H1 (cell line): ENCODE data around the gene GATC. TPM values are rescaled to one million over a fixed set of nuclear protein-coding genes. Genes with fewer than 3 reads are reported as not detected.

Source experiments
- CTCF ChIA-PET: fragments of 300-600 bp; sonication (Branson Sonifier 250); formaldehyde crosslinking; loops from one replicate; lab custom pipeline; 2021; ENCODE audit not compliant: partially characterized antibody; lab: Charles Lee
- POLR2A ChIA-PET: fragments of 300-600 bp; sonication (Branson Sonifier 250); formaldehyde crosslinking; loops from one replicate; lab custom pipeline; 2021; ENCODE audit warnings: inconsistent platforms; ENCODE audit not compliant: partially characterized antibody; lab: Charles Lee
- DNase-seq, 2 experiments: peaks; one replicate each; pipeline versions ENCODE4 v3.0.0 to v3.0.0-alpha.2; 2010 to 2022; ENCODE audit warnings: low spot score in 2 of 2, low read depth in 1 of 2, mixed read lengths in 1 of 2
- FAIRE-seq: peaks from 2 replicates; lab custom pipeline; 2011; peaks lifted over from hg19 to GRCh38; lab: Jason Lieb, UNC
- H2AFZ ChIP-seq: 2 replicates; pipeline ENCODE4 v1.8.1; 2012; ENCODE audit warnings: low read length, inconsistent platforms
- H2AK5ac ChIP-seq: 2 replicates; pipeline ENCODE4 v1.6.1; 2013; ENCODE audit warnings: low read depth, low read length
- H2BK120ac ChIP-seq: replicated peaks from 2 replicates; pipeline ENCODE3; 2013; ENCODE audit warnings: low read depth, low read length, inconsistent platforms
- H2BK12ac ChIP-seq: 2 replicates; pipeline ENCODE4 v1.6.1; 2013; ENCODE audit warnings: low read depth, low read length
- H2BK15ac ChIP-seq: 2 replicates; pipeline ENCODE4 v1.6.1; 2013; ENCODE audit warnings: low read length
- H2BK20ac ChIP-seq: 2 replicates; pipeline ENCODE4 v1.6.1; 2013; ENCODE audit warnings: low read length
- H2BK5ac ChIP-seq: 2 replicates; pipeline ENCODE4 v1.6.1; 2013; ENCODE audit warnings: low read depth, low read length
- H3K14ac ChIP-seq: 2 replicates; pipeline ENCODE4 v1.6.1; 2013; ENCODE audit warnings: inconsistent platforms; ENCODE audit not compliant: insufficient read length
- H3K18ac ChIP-seq: 2 replicates; pipeline ENCODE4 v1.6.1; 2013; ENCODE audit warnings: low read length; ENCODE audit errors: extremely low read depth
- H3K23ac ChIP-seq: 2 replicates; pipeline ENCODE4 v1.6.1; 2013; ENCODE audit warnings: inconsistent platforms; ENCODE audit not compliant: insufficient read length
- H3K23me2 ChIP-seq: 2 replicates; pipeline ENCODE4 v1.6.1; 2013; ENCODE audit warnings: low read depth, low read length
- H3K27ac ChIP-seq: 2 replicates; pipeline ENCODE4 v1.6.1; 2011; ENCODE audit warnings: low read depth, low read length, inconsistent platforms
- H3K27me3 ChIP-seq, 4 experiments: replicated peaks in 1 of 4; 1 replicate in 1 of 4; 2 replicates in 3 of 4; pipeline versions ENCODE4 v1.6.1 to v1.8.1; 2011 to 2013; ENCODE audit warnings: low read length in 3 of 4, mild to moderate bottlenecking in 3 of 4, inconsistent platforms in 2 of 4, mixed read lengths in 2 of 4, moderate library complexity in 1 of 4; ENCODE audit not compliant: control insufficient read depth in 3 of 4, insufficient read depth in 3 of 4; ENCODE audit errors: extremely low read depth in 1 of 4
- H3K36me3 ChIP-seq, 4 experiments: 2 replicates each; pipeline versions ENCODE4 v1.6.1 to v1.8.1; 2011 to 2013; ENCODE audit warnings: mild to moderate bottlenecking in 4 of 4, low read length in 3 of 4, moderate library complexity in 2 of 4, control low read depth in 1 of 4, inconsistent platforms in 1 of 4; ENCODE audit not compliant: insufficient read depth in 4 of 4, control insufficient read depth in 2 of 4
- H3K4ac ChIP-seq: replicated peaks from 2 replicates; pipeline ENCODE3; 2013; ENCODE audit warnings: low read length, low read depth, mixed read lengths, inconsistent platforms; ENCODE audit not compliant: insufficient read length
- H3K4me1 ChIP-seq, 4 experiments: replicated peaks in 1 of 4; 1 replicate in 1 of 4; 2 replicates in 3 of 4; pipeline versions ENCODE4 v1.6.1 to v1.8.1; 2011 to 2013; ENCODE audit warnings: low read length in 3 of 4, inconsistent platforms in 2 of 4, mixed read lengths in 1 of 4; ENCODE audit not compliant: insufficient read depth in 4 of 4, control insufficient read depth in 3 of 4
- H3K4me2 ChIP-seq, 2 experiments: 2 replicates each; pipeline versions ENCODE4 v1.6.1 to v1.8.1; 2011 to 2013; ENCODE audit warnings: low read depth in 2 of 2, low read length in 2 of 2, control low read depth in 1 of 2, inconsistent platforms in 1 of 2, mild to moderate bottlenecking in 1 of 2; ENCODE audit not compliant: insufficient read depth in 1 of 2
- H3K4me3 ChIP-seq, 4 experiments: fragments of 200-600, 300-600 bp in 1 of 4; sonication (generic), shearing (Covaris generic), sonication (Bioruptor Twin) in 1 of 4; 2 replicates each; pipeline versions ENCODE4 v1.5.1 to v1.8.1; 2011 to 2016; ENCODE audit warnings: low read length in 4 of 4, low read depth in 3 of 4, control low read depth in 2 of 4, inconsistent platforms in 2 of 4, mild to moderate bottlenecking in 2 of 4, mixed read lengths in 1 of 4, moderate library complexity in 1 of 4; ENCODE audit not compliant: insufficient read depth in 2 of 4; ENCODE audit errors: extremely low read depth in 1 of 4
- H3K56ac ChIP-seq: replicated peaks from 2 replicates; pipeline ENCODE3; 2013; ENCODE audit warnings: low read depth, mild to moderate bottlenecking, mixed read lengths, low read length, inconsistent platforms; ENCODE audit not compliant: insufficient read length
- H3K79me1 ChIP-seq: 2 replicates; pipeline ENCODE4 v1.6.1; 2013; ENCODE audit warnings: low read depth, low read length, control low read depth
- H3K79me2 ChIP-seq, 2 experiments: 2 replicates each; pipeline versions ENCODE4 v1.6.1 to v1.8.1; 2012 to 2013; ENCODE audit warnings: low read length in 2 of 2, mild to moderate bottlenecking in 2 of 2, inconsistent platforms in 1 of 2; ENCODE audit not compliant: insufficient read depth in 2 of 2, control insufficient read depth in 1 of 2
- H3K9ac ChIP-seq, 4 experiments: replicated peaks in 1 of 4; 1 replicate in 1 of 4; 2 replicates in 3 of 4; pipeline versions ENCODE4 v1.6.1 to v1.8.1; 2011 to 2013; ENCODE audit warnings: low read depth in 3 of 4, low read length in 3 of 4, control low read depth in 2 of 4, mild to moderate bottlenecking in 2 of 4, moderate library complexity in 2 of 4, inconsistent platforms in 1 of 4; ENCODE audit errors: extremely low read depth in 1 of 4
- H3K9me3 ChIP-seq, 2 experiments: 2 replicates each; pipeline versions ENCODE4 v1.6.1 to v1.8.1; 2012 to 2013; ENCODE audit warnings: mild to moderate bottlenecking in 2 of 2, moderate library complexity in 2 of 2, control low read depth in 1 of 2, inconsistent platforms in 1 of 2, low read depth in 1 of 2, low read length in 1 of 2, mixed read lengths in 1 of 2; ENCODE audit not compliant: insufficient read depth in 2 of 2
- H4K20me1 ChIP-seq, 2 experiments: replicated peaks in 1 of 2; 2 replicates each; pipeline versions ENCODE3 to v1.8.1; 2011 to 2013; ENCODE audit warnings: inconsistent platforms in 2 of 2, low read length in 2 of 2, mild to moderate bottlenecking in 1 of 2; ENCODE audit not compliant: insufficient read depth in 2 of 2, control insufficient read depth in 1 of 2
- H4K5ac ChIP-seq: 2 replicates; pipeline ENCODE4 v1.6.1; 2013; ENCODE audit warnings: low read length, low read depth, mixed read lengths, inconsistent platforms; ENCODE audit not compliant: insufficient read length
- H4K8ac ChIP-seq: 2 replicates; pipeline ENCODE4 v1.8.0; 2013; ENCODE audit warnings: mild to moderate bottlenecking, moderate library complexity, low read length, inconsistent platforms; ENCODE audit not compliant: insufficient read depth; ENCODE audit errors: extremely low read depth
- H4K91ac ChIP-seq: replicated peaks from 2 replicates; pipeline ENCODE3; 2013; ENCODE audit warnings: low read length, mixed read lengths, inconsistent platforms; ENCODE audit not compliant: insufficient read length
- ASH2L ChIP-seq: fragments of 200-600, 300-600 bp; sonication (generic); IDR thresholded peaks from one replicate; pipeline ENCODE4 v1.7.1; 2017; ENCODE audit warnings: low read length
- CHD1 ChIP-seq: IDR thresholded peaks from 2 replicates; pipeline ENCODE4 v1.6.1; 2012; ENCODE audit warnings: low read depth, low read length, improper control_type of control experiment
- CREB1 ChIP-seq: IDR thresholded peaks from 2 replicates; pipeline ENCODE4 v1.6.1; 2012; ENCODE audit warnings: inconsistent platforms
- GABPA ChIP-seq: IDR thresholded peaks from 2 replicates; pipeline ENCODE4 v1.6.1; 2011; ENCODE audit warnings: mild to moderate bottlenecking, low read length, moderate library complexity, borderline replicate concordance; ENCODE audit not compliant: insufficient read depth
- KDM5A ChIP-seq: fragments of 200-600 bp; IDR thresholded peaks from 2 replicates; pipeline ENCODE4 v1.7.1; 2012; ENCODE audit warnings: mild to moderate bottlenecking, low read length, inconsistent platforms, mixed read lengths
- NRF1 ChIP-seq: IDR thresholded peaks from 2 replicates; pipeline ENCODE4 v1.6.1; 2011; ENCODE audit warnings: mild to moderate bottlenecking, low read depth, low read length, improper control_type of control experiment
- POU5F1 ChIP-seq: IDR thresholded peaks from 2 replicates; pipeline ENCODE4 v1.6.1; 2011; ENCODE audit warnings: low read depth, mild to moderate bottlenecking, low read length, moderate library complexity
- SIN3A ChIP-seq, 2 experiments: IDR thresholded peaks in 1 of 2; conservative IDR thresholded peaks in 1 of 2; 2 replicates each; pipeline ENCODE4 v1.6.1; 2011 to 2012; ENCODE audit warnings: low read length in 2 of 2, improper control_type of control experiment in 1 of 2, low read depth in 1 of 2, mild to moderate bottlenecking in 1 of 2
- SP1 ChIP-seq: IDR thresholded peaks from 2 replicates; pipeline ENCODE4 v1.6.1; 2011; ENCODE audit warnings: low read depth, low read length
- SP2 ChIP-seq: IDR thresholded peaks from 2 replicates; pipeline ENCODE4 v1.6.1; 2012; ENCODE audit warnings: mild to moderate bottlenecking, low read length, inconsistent platforms
- SRF ChIP-seq: IDR thresholded peaks from 2 replicates; pipeline ENCODE4 v1.6.1; 2011; ENCODE audit warnings: mild to moderate bottlenecking, low read depth, low read length, moderate library complexity
- ZNF274 ChIP-seq: IDR thresholded peaks from 2 replicates; pipeline ENCODE4 v1.7.0; 2012; ENCODE audit warnings: low read length, borderline replicate concordance; ENCODE audit errors: extremely low read depth
- WGBS, 2 experiments: shearing (Covaris generic) in 1 of 2; methylation state at CpG; one replicate each; pipeline versions ENCODE4 v1.1.6 to v1.1.7; 2013 to 2015; ENCODE audit warnings: low lambda C conversion rate in 2 of 2, mixed read lengths in 2 of 2, inconsistent platforms in 1 of 2, low coverage in 1 of 2, missing lambda C conversion rate in 1 of 2; ENCODE audit not compliant: insufficient replicate concordance in 2 of 2, insufficient coverage in 1 of 2, insufficient read length in 1 of 2; ENCODE audit errors: extremely low coverage in 1 of 2, missing lambda C conversion rate in 1 of 2; 5-methylcytosine and 5-hydroxymethylcytosine counted together
- polyA plus RNA-seq, 7 experiments: library from polyadenylated mRNA; depleted of rRNA in 3 of 7; stranded (reverse) in 5 of 7; unstranded in 2 of 7; fragments of >200 nt in 5 of 7; fragments of 200-250 nt in 2 of 7; gene quantifications; 1 replicate in 5 of 7; 2 replicates in 1 of 7; 4 replicates in 1 of 7; pipeline versions ENCODE4 v1.2.1 to v1.2.3, GENCODE V29; 2011 to 2013; ENCODE audit warnings: missing spikeins in 2 of 7, mixed read lengths in 2 of 7
- total RNA-seq: library from RNA; stranded (reverse); fragmentation: NEBNext Ultra II Directional; extraction: Animal tissue kit (Norgen Biotek cat#: 25700); gene quantifications from 2 replicates; pipeline ENCODE4 v1.2.1, GENCODE V29; 2021
- TF ChIP-seq, protein P1 (sequence below): IDR thresholded peaks from 2 replicates; pipeline ENCODE4 v1.6.1; 2012; ENCODE audit warnings: inconsistent platforms

Gene GATC
- total and polyA plus RNA-seq, 2 of the 8 experiments (the other 6 are each of a cell fraction or from before 2014, with no cell fraction given) = 13.2 to 30.4 TPM

DNA sequence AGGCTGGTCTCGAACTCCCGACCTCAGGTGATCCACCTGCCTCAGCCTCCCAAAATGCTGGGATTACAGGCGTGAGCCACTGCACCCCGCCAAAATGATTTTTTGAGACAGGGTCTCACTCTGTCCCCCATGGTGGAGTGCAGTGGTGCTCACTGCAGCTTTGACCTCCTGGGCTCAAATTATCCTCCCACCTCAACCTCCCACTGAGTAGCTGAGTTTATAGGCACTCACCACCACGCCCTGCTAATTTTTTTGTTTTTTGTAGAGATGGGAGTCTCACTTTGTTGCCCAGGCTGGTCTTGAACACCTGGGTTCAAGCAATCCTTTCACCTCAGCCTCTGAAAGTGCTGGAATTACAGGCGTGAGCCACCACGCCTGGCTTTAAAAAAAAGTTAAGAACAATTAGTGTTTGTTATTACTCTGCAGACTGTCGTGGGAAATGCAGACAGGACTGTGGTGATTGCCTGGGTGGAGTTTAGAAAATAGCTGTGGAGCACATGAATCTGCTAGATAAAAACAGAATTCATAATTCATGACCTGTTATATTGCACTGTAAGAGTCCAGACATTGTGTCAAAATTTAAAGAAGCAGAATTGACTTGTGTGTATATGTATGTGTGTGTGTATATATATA lies 17.5 kb upstream of the GATC start:
- no peak overlapping the region for H2BK20ac ChIP-seq
- no peak overlapping the region; the same call in 1 of the 2 replicates for H3K18ac ChIP-seq
- H3K79me1 ChIP-seq = no peaks in the 10 kb centered on the region
- H4K20me1 ChIP-seq = no peaks in the 10 kb centered on the region
- CTCF ChIA-PET = interaction anchor here (0.7 to 13.9 kb wide), 19 partner anchors 10 to 167 kb away, joined by 3 to 310 read pairs (median 11); partner anchors contain the start of gene COX6A1
- no peak overlapping the region for H3K4me2 ChIP-seq
- H2BK12ac ChIP-seq = no peak overlapping the region
- POLR2A ChIA-PET = interaction anchor here (0.9 to 2.4 kb wide), 9 partner anchors 14 to 76 kb away, joined by 3 to 11 read pairs (median 4); no protein-coding TSS in a partner anchor
- no peak overlapping the region for H2BK120ac ChIP-seq
- H3K9ac ChIP-seq = no peak overlapping the region
- WGBS, 2 experiments = 90% methylated on average over 8 of the region's 8 CpGs; no CpG with 5 or more reads in 1 of the 2 experiments
- H3K79me2 ChIP-seq = no peaks in the 10 kb centered on the region
- H3K56ac ChIP-seq = no peak overlapping the region
- no peak for DNase-seq
- H3K4me1 ChIP-seq = peaks cover 0 to 6% (median 0%) of the 10 kb centered on the region in 4 experiments; a peak in 1 of 7 replicates
- no peaks in the 10 kb centered on the region for H3K36me3 ChIP-seq
- no peak overlapping the region for H3K4ac ChIP-seq
- H2AK5ac ChIP-seq = no peak overlapping the region
- no peaks in the 10 kb centered on the region for H3K23me2 ChIP-seq
- H3K14ac ChIP-seq = no peak overlapping the region
- no peak overlapping the region for H2BK5ac ChIP-seq
- H2AFZ ChIP-seq = no peak overlapping the region
- no peak overlapping the region for H2BK15ac ChIP-seq
- no peak overlapping the region for H4K8ac ChIP-seq
- no peak overlapping the region for H3K4me3 ChIP-seq
- no peak overlapping the region for H4K5ac ChIP-seq
- H3K27ac ChIP-seq = no peak overlapping the region
- H4K91ac ChIP-seq = no peak overlapping the region
- H3K27me3 ChIP-seq = no peaks in the 10 kb centered on the region
- H3K9me3 ChIP-seq = peaks cover 0 to 3% of the 10 kb centered on the region in 2 experiments; a peak in 1 of 4 replicates
- H3K23ac ChIP-seq = no peak overlapping the region
- FAIRE-seq = no peak
- no peak for TF ChIP-seq ASH2L
- TF ChIP-seq CREB1 = no peak
- TF ChIP-seq SP2 = no peak
- no peak for TF ChIP-seq POU5F1
- no peak for TF ChIP-seq CHD1
- TF ChIP-seq SIN3A (conservative IDR thresholded peaks at IDR 0.05 in 1 of 2, IDR thresholded peaks at IDR 0.05 in 1 of 2; ENCODE audit: low read depth in 1 of 2, low read length in 2 of 2) = no peak
- TF ChIP-seq ZNF274 = no peak
- TF ChIP-seq SRF = no peak
- TF ChIP-seq KDM5A = no peak
- no peak for TF ChIP-seq GABPA
- TF ChIP-seq, protein P1, sequence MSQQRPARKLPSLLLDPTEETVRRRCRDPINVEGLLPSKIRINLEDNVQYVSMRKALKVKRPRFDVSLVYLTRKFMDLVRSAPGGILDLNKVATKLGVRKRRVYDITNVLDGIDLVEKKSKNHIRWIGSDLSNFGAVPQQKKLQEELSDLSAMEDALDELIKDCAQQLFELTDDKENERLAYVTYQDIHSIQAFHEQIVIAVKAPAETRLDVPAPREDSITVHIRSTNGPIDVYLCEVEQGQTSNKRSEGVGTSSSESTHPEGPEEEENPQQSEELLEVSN = no peak
- no peak for TF ChIP-seq SP1
- TF ChIP-seq NRF1 = no peak
